Testis (tissue), 3 donors: ENCODE results near the gene NELFCD. TPM values are rescaled to one million over a fixed set of nuclear protein-coding genes. Genes with fewer than 3 reads are reported as not detected.
A peak's percentile ranks its signal among the peaks of the same experiment; 100 is the strongest.

ENCODE experiments used
- DNase-seq: peaks from one replicate; pipeline ENCODE4 v3.0.0-alpha.2; 2019
- H3K27ac ChIP-seq, 2 donors: fragments of 200-600 bp; sonication (generic); one replicate each; pipeline ENCODE4 v1.5.1; 2019
- H3K27me3 ChIP-seq: fragments of 200-600 bp; sonication (generic); one replicate; pipeline ENCODE4 v1.5.1; 2019
- H3K36me3 ChIP-seq: fragments of 200-600 bp; sonication (generic); one replicate; pipeline ENCODE4 v1.5.1; 2017; ENCODE audit warnings: low read depth; ENCODE audit errors: missing control alignments
- H3K4me1 ChIP-seq: fragments of 200-600 bp; sonication (generic); one replicate; pipeline ENCODE4 v1.5.1; 2019
- H3K4me3 ChIP-seq, 2 donors: fragments of 200-600 bp; sonication (generic); one replicate each; pipeline ENCODE4 v1.5.1; 2017 to 2019
- H3K9me3 ChIP-seq: fragments of 200-600 bp; sonication (generic); one replicate; pipeline ENCODE4 v1.5.1; 2017
- POLR2A ChIP-seq: fragments of 450-650 bp; IDR thresholded peaks from one replicate; pipeline ENCODE4 v1.6.1; 2017; ENCODE audit warnings: antibody characterized with exemption, mild to moderate bottlenecking, moderate library complexity
- WGBS, 2 donors: methylation state at CpG; one replicate each; pipeline ENCODE4 v1.1.5; 2018; 5-methylcytosine and 5-hydroxymethylcytosine counted together
- intact Hi-C: fragments of 100-400 bp; cut with DNase I; formaldehyde crosslinking; loops from one replicate; pipeline ENCODE4 v1.15.1; 2023; ENCODE audit warnings: low total_unique reads
- polyA plus RNA-seq: library from polyadenylated mRNA; stranded (reverse); fragments of 350-450 nt; fragmentation: Illumina TruSeq; extraction: RNeasy Lipid Tissue Mini Kit (QIAGEN cat#74804); gene quantifications from one replicate; pipeline ENCODE4 v1.2.3, GENCODE V29; 2014; ENCODE audit warnings: low read depth, low replicate concordance; ENCODE audit not compliant: insufficient read depth
- total RNA-seq, 2 donors: library from RNA; depleted of rRNA; stranded (reverse); fragments of >200 nt; gene quantifications; one replicate each; pipeline ENCODE4 v1.2.3, GENCODE V29; 2016
- TF ChIP-seq, protein P1 (sequence below), 3 experiments: fragments of 450-650 bp in 2 of 3; fragments of 200-600 bp in 1 of 3; sonication (generic) in 1 of 3; IDR thresholded peaks; one replicate each; pipeline ENCODE4 v1.5.1; 2016 to 2019; ENCODE audit warnings: antibody characterized with exemption in 3 of 3, mild to moderate bottlenecking in 2 of 3, moderate library complexity in 1 of 3

Gene NELFCD
- total and polyA plus RNA-seq, 3 donors from 2014 or later, result 103 to 123 (median 105) TPM

DNA sequence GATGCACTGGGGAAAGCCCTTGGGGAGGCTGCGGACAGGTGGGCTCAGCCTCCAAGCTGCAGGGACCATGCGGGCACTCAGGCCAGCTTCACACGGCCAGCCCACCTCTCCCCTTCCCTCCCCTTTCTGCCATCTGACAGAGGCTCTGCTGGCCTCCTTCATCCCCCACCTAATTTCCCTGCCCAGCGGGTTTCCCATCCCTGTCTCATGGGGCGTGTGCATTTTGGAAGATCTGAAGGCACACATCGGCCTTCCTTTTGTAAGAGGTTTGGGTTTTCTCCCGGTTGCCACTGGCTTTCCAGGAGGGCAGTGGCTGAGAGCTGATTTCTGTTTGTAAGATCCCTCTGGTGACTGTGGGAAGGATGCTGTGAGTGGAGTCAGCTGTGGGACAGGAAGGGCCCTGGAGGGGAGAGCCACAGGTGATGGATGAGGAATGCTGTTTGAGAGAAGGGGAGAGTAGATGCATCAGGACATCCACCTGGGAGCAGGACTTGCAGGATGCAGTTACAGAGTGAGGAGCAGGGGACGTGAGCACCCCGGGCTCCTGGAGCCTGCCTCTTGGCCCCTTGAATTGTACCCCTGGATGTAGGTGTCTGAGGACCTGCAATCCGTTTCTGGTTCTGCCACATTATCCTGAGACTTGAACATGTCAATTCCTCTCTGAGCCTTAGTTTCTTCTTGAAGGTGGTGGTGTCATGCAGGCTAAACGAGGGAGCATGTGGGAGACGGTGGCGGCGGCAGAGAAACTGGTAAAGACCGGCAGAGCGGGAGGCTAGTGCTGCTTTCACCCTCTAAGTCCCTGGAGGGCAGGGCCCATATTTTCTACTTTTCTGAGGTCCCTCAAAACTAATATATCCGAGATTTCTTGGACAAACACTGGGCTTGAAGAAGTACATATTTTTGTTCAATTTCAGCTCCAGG, 32.2 kb downstream of the NELFCD start:
- intact Hi-C loops, result no loop called here
- DNase-seq, result peak; percentile 7
- Histone ChIP-seq H3K27ac (no peak overlapping the region), H3K9me3 (no peaks in the 10 kb centered on the region), H3K27me3 (no peaks in the 10 kb centered on the region), H3K4me3 (no peak overlapping the region), H3K4me1 (peaks cover 20% of the 10 kb centered on the region), H3K36me3 (no peaks in the 10 kb centered on the region)
- WGBS, 2 donors, result 90 to 91% methylated on average over 17 of the region's 17 CpGs
- no peak for TF ChIP-seq POLR2A
- TF ChIP-seq, protein P1, sequence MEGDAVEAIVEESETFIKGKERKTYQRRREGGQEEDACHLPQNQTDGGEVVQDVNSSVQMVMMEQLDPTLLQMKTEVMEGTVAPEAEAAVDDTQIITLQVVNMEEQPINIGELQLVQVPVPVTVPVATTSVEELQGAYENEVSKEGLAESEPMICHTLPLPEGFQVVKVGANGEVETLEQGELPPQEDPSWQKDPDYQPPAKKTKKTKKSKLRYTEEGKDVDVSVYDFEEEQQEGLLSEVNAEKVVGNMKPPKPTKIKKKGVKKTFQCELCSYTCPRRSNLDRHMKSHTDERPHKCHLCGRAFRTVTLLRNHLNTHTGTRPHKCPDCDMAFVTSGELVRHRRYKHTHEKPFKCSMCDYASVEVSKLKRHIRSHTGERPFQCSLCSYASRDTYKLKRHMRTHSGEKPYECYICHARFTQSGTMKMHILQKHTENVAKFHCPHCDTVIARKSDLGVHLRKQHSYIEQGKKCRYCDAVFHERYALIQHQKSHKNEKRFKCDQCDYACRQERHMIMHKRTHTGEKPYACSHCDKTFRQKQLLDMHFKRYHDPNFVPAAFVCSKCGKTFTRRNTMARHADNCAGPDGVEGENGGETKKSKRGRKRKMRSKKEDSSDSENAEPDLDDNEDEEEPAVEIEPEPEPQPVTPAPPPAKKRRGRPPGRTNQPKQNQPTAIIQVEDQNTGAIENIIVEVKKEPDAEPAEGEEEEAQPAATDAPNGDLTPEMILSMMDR (IDR thresholded peaks at IDR 0.05), result no peak

GRCh38 chr20:59013959-59014608, 33.0 kb downstream of the NELFCD start:
- Histone ChIP-seq H3K36me3 (no peaks in the 10 kb centered on the region), H3K4me3 (no peak overlapping the region), H3K27me3 (no peaks in the 10 kb centered on the region), H3K9me3 (no peaks in the 10 kb centered on the region), H3K27ac (no peak overlapping the region), H3K4me1 (peaks cover 21% of the 10 kb centered on the region)
- intact Hi-C loops, result no loop called here
- TF ChIP-seq, protein P1 (IDR thresholded peaks at IDR 0.05), result no peak
- TF ChIP-seq POLR2A, result no peak
- whole genome bisulfite sequencing, 2 donors, result 74 to 81% methylated on average over 13 of the region's 13 CpGs
- DNase-seq, result peak; percentile 11

GRCh38 chr20:59014680-59015389, 33.8 kb downstream of the NELFCD start:
- H3K4me1 ChIP-seq, result peaks cover 21% of the 10 kb centered on the region
- H3K9me3 ChIP-seq, result no peaks in the 10 kb centered on the region
- no peak overlapping the region for H3K4me3 ChIP-seq
- WGBS, 2 donors, result 84 to 94% methylated on average over 8 to 17 of the region's 17 CpGs
- peak; percentile 12 for DNase-seq
- TF ChIP-seq POLR2A, result no peak
- TF ChIP-seq, protein P1 (IDR thresholded peaks at IDR 0.05), result no peak
- no peaks in the 10 kb centered on the region for H3K27me3 ChIP-seq
- H3K27ac ChIP-seq, result no peak overlapping the region
- no peaks in the 10 kb centered on the region for H3K36me3 ChIP-seq
- intact Hi-C loops, result no loop called here

DNA sequence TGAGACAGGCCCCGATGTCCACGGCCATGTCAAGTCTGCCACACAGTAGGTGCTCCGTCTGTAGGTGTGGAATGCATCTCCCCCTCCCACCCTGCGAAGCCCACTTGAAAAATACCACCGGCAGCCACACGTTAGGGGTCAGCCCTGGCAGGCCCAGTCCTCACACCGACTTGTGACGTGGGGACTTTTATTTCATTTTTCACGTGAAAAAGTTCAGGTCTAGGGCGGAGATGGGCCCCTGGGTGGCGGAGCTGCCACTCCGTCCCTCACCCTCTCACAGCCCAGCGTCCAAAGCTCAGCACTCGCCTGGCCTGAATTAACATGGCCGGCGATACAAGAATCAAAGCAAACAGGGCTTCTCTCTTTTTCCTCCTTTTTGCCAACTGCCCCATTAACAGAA, 34.4 kb downstream of the NELFCD start:
- intact Hi-C loops, result no loop called here
- DNase-seq, result no peak

More for the DNA sequence above, 34.4 kb downstream of the NELFCD start:
- Histone ChIP-seq H3K27me3 (no peaks in the 10 kb centered on the region), H3K9me3 (no peaks in the 10 kb centered on the region), H3K4me1 (peaks cover 21% of the 10 kb centered on the region), H3K27ac (no peak overlapping the region), H3K4me3 (no peak overlapping the region), H3K36me3 (no peaks in the 10 kb centered on the region)
- TF ChIP-seq POLR2A, result no peak
- TF ChIP-seq, protein P1 (IDR thresholded peaks at IDR 0.05), result no peak
- 94 to 96% methylated on average over 16 of the region's 16 CpGs for WGBS, 2 donors
